Tibial artery (tissue), 4 donors: ENCODE results near the gene DIS3L2.
A peak's percentile ranks its signal among the peaks of the same experiment; 100 is the strongest.

ENCODE experiments used
- DNase-seq, 2 donors: peaks; one replicate each; pipeline ENCODE4 v3.0.0-alpha.2; 2019
- H3K27ac ChIP-seq, 2 donors: fragments of 200-600 bp; sonication (generic) in 1 of 2; 1 replicate in 1 of 2; 2 replicates in 1 of 2; pipeline ENCODE4 v1.5.1; 2018 to 2019; ENCODE audit warnings: mild to moderate bottlenecking in 1 of 2
- H3K27me3 ChIP-seq, 2 donors: fragments of 200-600 bp; sonication (generic) in 1 of 2; one replicate each; pipeline versions ENCODE4 v1.5.1 to v1.6.0; 2016 to 2019
- H3K36me3 ChIP-seq, 3 donors: fragments of 200-600 bp; sonication (generic) in 2 of 3; one replicate each; pipeline ENCODE4 v1.5.1; 2016 to 2019; ENCODE audit warnings: mild to moderate bottlenecking in 2 of 3
- H3K4me1 ChIP-seq, 4 donors: fragments of 200-600 bp; sonication (generic) in 2 of 4; 1 replicate in 3 of 4; 2 replicates in 1 of 4; pipeline ENCODE4 v1.5.1; 2016 to 2019
- H3K4me3 ChIP-seq, 2 donors: fragments of 200-600 bp; sonication (generic) in 1 of 2; 1 replicate in 1 of 2; 2 replicates in 1 of 2; pipeline ENCODE4 v1.5.1; 2018 to 2019; ENCODE audit warnings: mild to moderate bottlenecking in 2 of 2
- H3K9me3 ChIP-seq, 3 donors: fragments of 200-600 bp; sonication (generic) in 1 of 3; one replicate each; pipeline ENCODE4 v1.5.1; 2016 to 2019
- intact Hi-C: fragments of 100-400 bp; cut with DNase I; formaldehyde crosslinking; loops from one replicate; pipeline ENCODE4 v1.15.0; 2023; ENCODE audit warnings: low total_unique reads
- TF ChIP-seq, protein P1 (sequence below), 2 experiments: fragments of 200-600 bp in 1 of 2; fragments of 450-650 bp in 1 of 2; IDR thresholded peaks; one replicate each; pipeline ENCODE4 v1.5.1; 2017 to 2019; ENCODE audit warnings: antibody characterized with exemption in 2 of 2, mild to moderate bottlenecking in 1 of 2, moderate library complexity in 1 of 2

DIS3L2 gene

DNA sequence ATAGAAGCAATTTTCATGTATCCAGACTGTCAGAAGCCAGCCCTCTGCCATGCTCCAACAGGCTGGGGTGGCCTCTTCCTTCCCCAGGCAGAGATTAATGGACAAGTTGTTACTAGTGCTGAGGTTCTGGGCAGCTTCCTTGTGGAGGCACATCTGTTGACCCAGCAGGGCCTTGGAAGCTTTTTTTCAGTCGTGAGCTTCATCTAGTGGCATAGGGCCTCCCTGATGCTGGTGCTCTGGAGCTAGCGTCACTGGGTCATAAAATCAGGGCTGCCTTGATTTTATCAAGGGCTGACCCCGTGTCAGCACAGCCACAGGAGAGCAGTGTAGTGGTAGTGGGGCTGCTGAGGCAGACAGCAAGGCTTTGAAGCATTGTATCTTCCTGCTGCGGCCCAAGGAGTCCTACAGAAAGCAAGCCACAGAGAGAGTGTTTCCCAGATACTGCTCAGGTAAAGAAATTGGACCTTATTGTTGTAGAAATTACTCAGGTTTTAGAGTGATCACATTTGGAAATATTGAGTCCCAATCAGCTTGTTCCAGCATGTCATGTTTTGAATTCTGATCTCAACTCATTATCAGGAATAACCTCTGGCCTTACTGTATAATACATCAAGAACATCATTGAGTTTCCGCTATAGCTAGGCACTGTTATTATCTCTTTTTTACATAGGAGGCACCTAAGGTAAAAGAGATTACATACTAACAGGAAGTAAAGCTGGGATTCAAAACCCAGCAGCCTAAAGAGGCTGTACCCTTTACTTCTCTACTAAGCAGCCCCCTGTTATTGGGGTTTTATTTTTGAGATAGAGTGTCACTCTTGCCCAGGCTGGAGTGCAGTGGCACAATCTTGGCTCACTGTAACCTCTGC, 324.7 kb downstream of the DIS3L2 start:
- H3K36me3 ChIP-seq = peaks cover 0 to 10% (median 6%) of the 10 kb centered on the region in 3 donors
- DNase-seq = no peak
- H3K27ac ChIP-seq = peak overlapping the region in 1 of 2 donors; percentile 6
- H3K27me3 ChIP-seq = no peaks in the 10 kb centered on the region
- no peak overlapping the region for H3K4me3 ChIP-seq
- no peaks in the 10 kb centered on the region for H3K9me3 ChIP-seq
- TF ChIP-seq, protein P1, sequence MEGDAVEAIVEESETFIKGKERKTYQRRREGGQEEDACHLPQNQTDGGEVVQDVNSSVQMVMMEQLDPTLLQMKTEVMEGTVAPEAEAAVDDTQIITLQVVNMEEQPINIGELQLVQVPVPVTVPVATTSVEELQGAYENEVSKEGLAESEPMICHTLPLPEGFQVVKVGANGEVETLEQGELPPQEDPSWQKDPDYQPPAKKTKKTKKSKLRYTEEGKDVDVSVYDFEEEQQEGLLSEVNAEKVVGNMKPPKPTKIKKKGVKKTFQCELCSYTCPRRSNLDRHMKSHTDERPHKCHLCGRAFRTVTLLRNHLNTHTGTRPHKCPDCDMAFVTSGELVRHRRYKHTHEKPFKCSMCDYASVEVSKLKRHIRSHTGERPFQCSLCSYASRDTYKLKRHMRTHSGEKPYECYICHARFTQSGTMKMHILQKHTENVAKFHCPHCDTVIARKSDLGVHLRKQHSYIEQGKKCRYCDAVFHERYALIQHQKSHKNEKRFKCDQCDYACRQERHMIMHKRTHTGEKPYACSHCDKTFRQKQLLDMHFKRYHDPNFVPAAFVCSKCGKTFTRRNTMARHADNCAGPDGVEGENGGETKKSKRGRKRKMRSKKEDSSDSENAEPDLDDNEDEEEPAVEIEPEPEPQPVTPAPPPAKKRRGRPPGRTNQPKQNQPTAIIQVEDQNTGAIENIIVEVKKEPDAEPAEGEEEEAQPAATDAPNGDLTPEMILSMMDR (IDR thresholded peaks at IDR 0.05) = no peak
- H3K4me1 ChIP-seq = peaks cover 0 to 10% (median 2%) of the 10 kb centered on the region in 4 donors
- intact Hi-C loops = no loop called here

DNA sequence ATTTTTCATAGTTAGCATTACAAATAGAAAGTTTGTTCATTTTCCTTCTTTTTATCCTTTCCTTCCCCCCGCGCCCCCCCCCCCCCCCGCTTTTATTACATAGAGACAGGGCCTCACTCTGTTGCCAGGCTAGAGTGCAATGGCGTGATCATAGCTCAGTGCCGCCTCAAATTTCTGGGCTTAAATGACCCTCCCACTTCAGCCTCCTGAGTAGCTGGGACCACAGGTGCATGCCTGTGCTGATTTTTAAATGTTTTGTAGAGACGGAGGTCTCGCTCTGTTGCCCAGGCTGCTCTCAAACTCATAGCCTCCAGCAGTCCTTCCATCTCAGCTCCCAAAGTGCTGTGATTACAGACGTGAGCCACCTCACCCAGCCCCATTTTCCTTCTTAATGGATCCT, 325.8 kb downstream of the DIS3L2 start:
- TF ChIP-seq, protein P1 (IDR thresholded peaks at IDR 0.05) = no peak
- Histone ChIP-seq H3K36me3 (peaks cover 0 to 10% (median 6%) of the 10 kb centered on the region in 3 donors), H3K4me1 (peaks cover 0 to 10% (median 2%) of the 10 kb centered on the region in 4 donors), H3K27ac (peak overlapping the region in 1 of 2 donors; percentile 8), H3K4me3 (no peak overlapping the region), H3K27me3 (no peaks in the 10 kb centered on the region), H3K9me3 (no peaks in the 10 kb centered on the region)
- no peak for DNase-seq
- intact Hi-C loops = no loop called here

DNA sequence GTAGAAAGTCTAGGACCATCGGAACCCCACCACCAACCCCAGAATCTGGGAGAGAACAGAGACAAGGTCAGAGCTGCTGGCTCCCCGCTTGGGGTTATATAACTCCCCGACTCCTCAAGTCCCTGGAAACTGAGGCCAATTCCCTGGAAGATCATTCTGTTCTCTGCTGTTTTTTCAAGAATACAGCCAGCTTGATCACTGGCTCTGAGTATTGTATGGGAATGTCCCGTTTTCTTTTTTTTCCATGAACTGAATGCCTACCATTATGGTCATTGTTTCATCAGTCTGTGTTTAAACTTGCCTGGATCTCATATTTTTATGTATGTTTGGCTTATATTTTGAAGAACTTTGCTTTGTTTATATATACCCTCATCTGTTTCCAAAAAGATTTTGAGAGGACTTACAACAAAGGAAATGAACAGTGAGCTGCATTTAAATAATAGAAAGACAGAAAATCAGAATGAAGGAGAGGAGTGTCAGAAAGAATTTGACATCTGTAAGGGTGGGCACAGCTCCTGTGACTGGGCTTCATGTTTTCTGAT, 327.0 kb downstream of the DIS3L2 start:
- Histone ChIP-seq H3K27ac (no peak overlapping the region), H3K4me1 (peaks cover 0 to 10% (median 2%) of the 10 kb centered on the region in 4 donors), H3K27me3 (no peaks in the 10 kb centered on the region), H3K36me3 (peaks cover 0 to 10% (median 6%) of the 10 kb centered on the region in 3 donors), H3K9me3 (no peaks in the 10 kb centered on the region), H3K4me3 (no peak overlapping the region)
- intact Hi-C loops = no loop called here
- DNase-seq = no peak
- TF ChIP-seq, protein P1 (IDR thresholded peaks at IDR 0.05) = no peak

DNA sequence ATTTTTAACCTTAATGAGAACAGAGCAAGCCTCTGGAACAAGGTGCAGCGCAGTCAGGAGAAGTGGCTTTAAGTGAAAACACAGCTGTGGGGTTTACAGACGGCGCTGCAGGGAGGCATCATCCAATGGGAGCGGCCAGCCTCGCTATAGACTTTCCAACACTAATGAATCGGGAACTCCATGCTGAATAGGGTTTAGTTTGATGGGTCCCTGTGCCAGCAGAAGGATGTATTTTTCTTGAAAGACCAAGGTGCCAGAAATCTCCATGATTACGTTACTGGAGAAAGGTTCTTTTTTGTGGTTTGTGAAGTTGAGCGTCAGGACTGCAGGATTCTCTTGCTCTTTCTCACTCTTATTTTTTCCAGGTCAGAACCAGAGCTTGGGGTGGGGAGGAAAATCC, 329.2 kb downstream of the DIS3L2 start:
- peaks cover 0 to 10% (median 6%) of the 10 kb centered on the region in 3 donors for H3K36me3 ChIP-seq
- H3K4me3 ChIP-seq = no peak overlapping the region
- H3K9me3 ChIP-seq = no peaks in the 10 kb centered on the region
- no peak for DNase-seq
- intact Hi-C loops = no loop called here
- no peaks in the 10 kb centered on the region for H3K27me3 ChIP-seq
- TF ChIP-seq, protein P1 (IDR thresholded peaks at IDR 0.05) = no peak
- peaks cover 0 to 10% (median 2%) of the 10 kb centered on the region in 4 donors for H3K4me1 ChIP-seq
- H3K27ac ChIP-seq = no peak overlapping the region

DNA sequence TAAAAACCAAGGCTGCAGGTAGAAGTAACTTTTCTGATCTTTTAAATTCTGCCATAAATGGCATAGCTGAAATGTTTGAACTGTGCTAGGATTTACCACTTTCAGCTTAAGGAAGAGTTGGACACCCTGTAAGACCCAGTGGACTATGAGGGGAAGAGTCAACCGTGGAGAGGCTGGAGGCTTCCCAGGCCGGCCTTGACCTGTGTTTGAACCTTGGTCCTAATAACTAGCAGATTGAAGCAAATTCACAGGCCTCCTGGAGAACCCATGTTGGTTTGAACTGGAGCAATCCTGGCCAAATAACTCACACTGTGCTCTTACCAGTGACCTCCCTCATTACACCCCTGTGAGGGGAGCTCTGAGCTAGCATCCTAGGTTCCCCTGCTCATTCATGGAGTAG, 329.8 kb downstream of the DIS3L2 start:
- DNase-seq = no peak
- intact Hi-C loops = no loop called here
- TF ChIP-seq, protein P1 (IDR thresholded peaks at IDR 0.05) = no peak
- no peaks in the 10 kb centered on the region for H3K9me3 ChIP-seq
- no peaks in the 10 kb centered on the region for H3K27me3 ChIP-seq
- peaks cover 0 to 10% (median 6%) of the 10 kb centered on the region in 3 donors for H3K36me3 ChIP-seq
- no peak overlapping the region for H3K27ac ChIP-seq
- no peak overlapping the region for H3K4me3 ChIP-seq
- H3K4me1 ChIP-seq = peaks cover 0 to 6% (median 2%) of the 10 kb centered on the region in 4 donors
